Vagina (tissue), 2 donors: ENCODE data around the gene UPF3A.

Experiments used
- POLR2AphosphoS5 ChIP-seq, 2 donors: sonication (generic); formaldehyde crosslinking; IDR thresholded peaks; one replicate each; pipeline ENCODE4 v1.9.0; 2017; ENCODE audit warnings: antibody characterized with exemption in 2 of 2, mild to moderate bottlenecking in 2 of 2, low read depth in 1 of 2; ENCODE audit not compliant: insufficient read depth in 1 of 2
- TF ChIP-seq, protein P1 (sequence below), 3 experiments: fragments of 450-650 bp in 2 of 3; fragments of 200-600 bp in 1 of 3; sonication (generic) in 1 of 3; IDR thresholded peaks; one replicate each; pipeline ENCODE4 v1.5.1; 2017 to 2019; ENCODE audit warnings: antibody characterized with exemption in 3 of 3, mild to moderate bottlenecking in 2 of 3, moderate library complexity in 2 of 3

DNA sequence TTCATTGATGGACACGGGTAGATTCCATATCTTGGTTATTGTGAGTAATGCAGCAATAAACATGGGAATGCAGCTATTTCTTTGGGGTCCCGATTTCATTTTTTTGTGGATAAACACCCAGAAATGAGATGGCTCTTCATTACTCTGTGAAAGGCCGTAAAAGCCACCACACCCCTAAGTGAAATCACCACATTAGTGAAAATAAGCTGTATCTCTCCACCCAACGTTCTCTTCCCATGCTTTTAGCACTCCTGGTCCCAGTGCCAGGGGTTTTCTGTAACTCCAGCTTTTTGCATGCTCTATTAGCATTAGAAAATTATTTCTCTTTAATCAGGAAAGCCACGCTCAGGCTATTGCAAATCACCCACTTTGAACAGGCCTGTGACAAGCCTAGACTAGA lies 48.7 kb downstream of the UPF3A start:
- TF ChIP-seq, protein P1, sequence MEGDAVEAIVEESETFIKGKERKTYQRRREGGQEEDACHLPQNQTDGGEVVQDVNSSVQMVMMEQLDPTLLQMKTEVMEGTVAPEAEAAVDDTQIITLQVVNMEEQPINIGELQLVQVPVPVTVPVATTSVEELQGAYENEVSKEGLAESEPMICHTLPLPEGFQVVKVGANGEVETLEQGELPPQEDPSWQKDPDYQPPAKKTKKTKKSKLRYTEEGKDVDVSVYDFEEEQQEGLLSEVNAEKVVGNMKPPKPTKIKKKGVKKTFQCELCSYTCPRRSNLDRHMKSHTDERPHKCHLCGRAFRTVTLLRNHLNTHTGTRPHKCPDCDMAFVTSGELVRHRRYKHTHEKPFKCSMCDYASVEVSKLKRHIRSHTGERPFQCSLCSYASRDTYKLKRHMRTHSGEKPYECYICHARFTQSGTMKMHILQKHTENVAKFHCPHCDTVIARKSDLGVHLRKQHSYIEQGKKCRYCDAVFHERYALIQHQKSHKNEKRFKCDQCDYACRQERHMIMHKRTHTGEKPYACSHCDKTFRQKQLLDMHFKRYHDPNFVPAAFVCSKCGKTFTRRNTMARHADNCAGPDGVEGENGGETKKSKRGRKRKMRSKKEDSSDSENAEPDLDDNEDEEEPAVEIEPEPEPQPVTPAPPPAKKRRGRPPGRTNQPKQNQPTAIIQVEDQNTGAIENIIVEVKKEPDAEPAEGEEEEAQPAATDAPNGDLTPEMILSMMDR (IDR thresholded peaks at IDR 0.05): no peak
- TF ChIP-seq POLR2AphosphoS5 (IDR thresholded peaks at IDR 0.05; ENCODE audit: insufficient read depth in 1 of 2, low read depth in 1 of 2): no peak
